Neural cell (in vitro differentiated cells): Measurements from ENCODE around the gene WDR70. TPM values are rescaled to one million over a fixed set of nuclear protein-coding genes. Genes with fewer than 3 reads are reported as not detected.
"Not testable (repeated sequence)": the region's sequence is repeated elsewhere in the genome, so short reads cannot be mapped to it uniquely, and the experiment has no call there.

Experiments used
- H2AFZ ChIP-seq: fragments of 200-600, 300-800 bp; sonication (generic), shearing (Covaris generic); 2 replicates; pipeline ENCODE4 v1.6.0; 2014; ENCODE audit warnings: low read depth, mild to moderate bottlenecking, antibody characterized with exemption, low read length, moderate library complexity
- H3F3A ChIP-seq: fragments of 200-600 bp; shearing (Covaris generic); 2 replicates; pipeline ENCODE4 v1.6.1; 2016; ENCODE audit warnings: mild to moderate bottlenecking, moderate library complexity, mixed read lengths, antibody characterized with exemption, low read length; ENCODE audit not compliant: insufficient read depth, poor library complexity, severe bottlenecking
- H3K27ac ChIP-seq: fragments of 200-600, 300-800 bp; sonication (generic), shearing (Covaris generic); 2 replicates; pipeline ENCODE4 v1.5.1; 2014; ENCODE audit warnings: mild to moderate bottlenecking, low read length, moderate library complexity
- H3K27me3 ChIP-seq: fragments of 300-800, 200-600 bp; sonication (generic), shearing (Covaris generic); 2 replicates; pipeline ENCODE4 v1.6.0; 2014; ENCODE audit warnings: mild to moderate bottlenecking, low read depth, low read length, moderate library complexity; ENCODE audit not compliant: insufficient read depth
- H3K36me3 ChIP-seq: fragments of 300-800, 200-600 bp; sonication (generic), shearing (Covaris generic); 2 replicates; pipeline ENCODE4 v1.5.1; 2014; ENCODE audit warnings: mild to moderate bottlenecking, antibody characterized with exemption, low read length, moderate library complexity; ENCODE audit not compliant: insufficient read depth
- H3K4me2 ChIP-seq: fragments of 300-800, 200-600 bp; sonication (generic), shearing (Covaris generic); 2 replicates; pipeline ENCODE4 v1.6.0; 2014; ENCODE audit warnings: mild to moderate bottlenecking, low read length
- H3K4me3 ChIP-seq: fragments of 300-800, 200-600 bp; sonication (generic), shearing (Covaris generic); 2 replicates; pipeline ENCODE4 v1.5.1; 2014; ENCODE audit warnings: mild to moderate bottlenecking, low read length, moderate library complexity
- H3K79me2 ChIP-seq: fragments of 200-600 bp; shearing (Covaris generic); replicated peaks from 2 replicates; pipeline ENCODE4 v1.6.0; 2014; ENCODE audit warnings: mild to moderate bottlenecking, low read length, moderate library complexity; ENCODE audit not compliant: insufficient read depth
- H3K9ac ChIP-seq: fragments of 300-800, 200-600 bp; sonication (generic), shearing (Covaris generic); 2 replicates; pipeline ENCODE4 v1.6.1; 2016; ENCODE audit warnings: mild to moderate bottlenecking, low read length, mixed read lengths
- H3K9me2 ChIP-seq: fragments of 200-600 bp; shearing (Covaris generic); 2 replicates; pipeline ENCODE4 v1.6.1; 2016; ENCODE audit warnings: mild to moderate bottlenecking, low read length, mixed read lengths; ENCODE audit not compliant: insufficient read depth
- H3K9me3 ChIP-seq: fragments of 200-600, 300-800 bp; sonication (generic), shearing (Covaris generic); 2 replicates; pipeline ENCODE4 v1.6.1; 2016; ENCODE audit warnings: mild to moderate bottlenecking, mixed run types, low read length, moderate library complexity, mixed read lengths
- H4K20me1 ChIP-seq: fragments of 200-600 bp; shearing (Covaris generic); 2 replicates; pipeline ENCODE4 v1.6.1; 2016; ENCODE audit warnings: mild to moderate bottlenecking, mixed run types; ENCODE audit not compliant: insufficient read depth
- CTCF ChIP-seq: fragments of 450-650 bp; IDR thresholded peaks from 2 replicates; pipeline ENCODE4 v1.5.1; 2014; ENCODE audit warnings: antibody characterized with exemption, mild to moderate bottlenecking, moderate library complexity; ENCODE audit not compliant: poor library complexity, severe bottlenecking
- EP300 ChIP-seq: fragments of 450-650 bp; conservative IDR thresholded peaks from 2 replicates; pipeline ENCODE4 v1.6.1; 2014; ENCODE audit warnings: antibody characterized with exemption, mild to moderate bottlenecking, moderate library complexity; ENCODE audit not compliant: poor library complexity, severe bottlenecking
- EZH2 ChIP-seq: fragments of 200-600, 300-800 bp; shearing (Covaris generic), sonication (generic); IDR thresholded peaks from 2 replicates; pipeline ENCODE4 v1.6.1; 2014; ENCODE audit warnings: antibody characterized with exemption, low read length, borderline replicate concordance, mild to moderate bottlenecking; ENCODE audit not compliant: insufficient read depth, poor library complexity, severe bottlenecking
- MXI1 ChIP-seq: fragments of 450-650 bp; conservative IDR thresholded peaks from 2 replicates; pipeline ENCODE4 v1.6.1; 2014; ENCODE audit warnings: antibody characterized with exemption, mild to moderate bottlenecking; ENCODE audit not compliant: poor library complexity, severe bottlenecking
- POLR2AphosphoS5 ChIP-seq: IDR thresholded peaks from 2 replicates; pipeline ENCODE4 v1.6.1; 2012
- RAD21 ChIP-seq: fragments of 450-650 bp; conservative IDR thresholded peaks from 2 replicates; pipeline ENCODE4 v1.6.1; 2014; ENCODE audit warnings: antibody characterized with exemption, mild to moderate bottlenecking, moderate library complexity
- REST ChIP-seq: IDR thresholded peaks from 2 replicates; pipeline ENCODE4 v1.6.1; 2012; ENCODE audit warnings: borderline replicate concordance
- SMC3 ChIP-seq: fragments of 450-650 bp; conservative IDR thresholded peaks from 2 replicates; pipeline ENCODE4 v1.6.1; 2014; ENCODE audit warnings: antibody characterized with exemption, mild to moderate bottlenecking, moderate library complexity; ENCODE audit not compliant: poor library complexity
- TAF1 ChIP-seq: IDR thresholded peaks from 2 replicates; pipeline ENCODE4 v1.6.1; 2012; ENCODE audit warnings: low read depth
- polyA plus RNA-seq: library from polyadenylated mRNA; depleted of rRNA; stranded (reverse); fragments of >200 nt; gene quantifications from 2 replicates; pipeline ENCODE4 v1.2.3, GENCODE V29; 2014

The WDR70 gene
- polyA plus RNA-seq, 1 donor from 2014 or later, result 40.9 TPM

- Histone ChIP-seq H3K79me2 (no peaks in the 10 kb centered on the region), H4K20me1 (no peaks in the 10 kb centered on the region), H3K9me2 (no peaks in the 10 kb centered on the region), H3K36me3 (no peaks in the 10 kb centered on the region), H3K9me3 (no peaks in the 10 kb centered on the region), H3F3A (no peaks in the 10 kb centered on the region), H3K9ac (no peak overlapping the region), H3K4me3 (no peak overlapping the region), H2AFZ (no peak overlapping the region), H3K27ac (no peak overlapping the region), H3K4me2 (no peak overlapping the region), H3K27me3 (no peaks in the 10 kb centered on the region)
- TF ChIP-seq SMC3, result no peak
- no peak for TF ChIP-seq POLR2AphosphoS5
- TF ChIP-seq EP300, result no peak
- TF ChIP-seq EZH2, result no peak
- no peak for TF ChIP-seq RAD21
- TF ChIP-seq MXI1, result no peak
- TF ChIP-seq TAF1, result no peak
- TF ChIP-seq REST, result no peak
- TF ChIP-seq CTCF, result no peak
Measured at GRCh38 chr5:37791321-37791720, 412.2 kb downstream of the WDR70 start.

- Histone ChIP-seq H3K4me2 (no peak overlapping the region), H2AFZ (no peak overlapping the region), H3K9me2 (no peaks in the 10 kb centered on the region), H4K20me1 (no peaks in the 10 kb centered on the region), H3K4me3 (no peak overlapping the region), H3F3A (no peaks in the 10 kb centered on the region), H3K9me3 (no peaks in the 10 kb centered on the region), H3K27me3 (no peaks in the 10 kb centered on the region), H3K36me3 (no peaks in the 10 kb centered on the region), H3K79me2 (no peaks in the 10 kb centered on the region), H3K27ac (no peak overlapping the region), H3K9ac (no peak overlapping the region)
- no peak for TF ChIP-seq MXI1
- TF ChIP-seq SMC3, result no peak
- no peak for TF ChIP-seq CTCF
- no peak for TF ChIP-seq REST
- TF ChIP-seq EP300, result no peak
- TF ChIP-seq RAD21, result no peak
- no peak for TF ChIP-seq EZH2
- TF ChIP-seq TAF1, result no peak
- TF ChIP-seq POLR2AphosphoS5, result no peak
Measured at GRCh38 chr5:37792975-37793631, 414.0 kb downstream of the WDR70 start.

DNA sequence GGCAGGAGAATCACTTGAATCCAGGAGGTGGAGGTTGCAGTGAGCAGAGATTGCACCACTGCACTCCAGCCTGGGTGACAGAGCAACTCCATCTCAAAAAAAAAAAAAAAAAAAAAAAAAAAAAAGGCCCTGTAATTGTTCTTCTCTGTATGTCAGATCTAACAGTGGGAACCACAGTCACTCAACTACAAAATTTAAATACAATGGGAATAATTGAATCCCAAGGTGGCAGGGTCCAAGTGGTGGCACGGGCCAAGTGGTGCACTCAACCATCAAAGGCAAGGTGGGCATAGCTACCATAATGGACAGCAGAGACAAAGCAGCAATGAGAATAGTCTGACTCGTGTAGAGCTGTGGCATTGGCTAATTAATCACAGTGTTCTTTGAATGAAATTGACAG is 416.2 kb downstream of the WDR70 start:
- H3F3A ChIP-seq, H3K4me3 ChIP-seq, H3K9me2 ChIP-seq, H3K4me2 ChIP-seq, H3K79me2 ChIP-seq, H3K27ac ChIP-seq, H2AFZ ChIP-seq, H4K20me1 ChIP-seq, H3K9ac ChIP-seq, H3K27me3 ChIP-seq, H3K9me3 ChIP-seq, H3K36me3 ChIP-seq: not testable (repeated sequence)
